IMR-90 (cell line): Measurements from ENCODE around the gene IL10. TPM values are rescaled to one million over a fixed set of nuclear protein-coding genes. Genes with fewer than 3 reads are reported as not detected.

Source experiments
- ATAC-seq: fragments of 200-7000 bp; cut with Tn5 transposase; 2 replicates; pipeline ENCODE4 v1.9.1; 2020; ENCODE audit warnings: low read depth, mild to moderate bottlenecking, moderate library complexity
- BruUV-seq: library from RNA; stranded (reverse); fragments of 400-500 nt; replicated peaks from 2 replicates; lab custom pipeline; 2021; lab: Mats Ljungman, UMichigan
- CTCF ChIA-PET: fragments of 300-600 bp; formaldehyde crosslinking; extraction: SDS; loops from one replicate; lab custom pipeline; 2021; ENCODE audit warnings: antibody characterized with exemption; lab: Yijun Ruan, JAX
- POLR2A ChIA-PET: fragments of 300-600 bp; sonication (Branson Sonifier 250); formaldehyde crosslinking; loops from one replicate; lab custom pipeline; 2022; ENCODE audit warnings: antibody characterized with exemption; ENCODE audit not compliant: unreplicated experiment; lab: Charles Lee
- DNase-seq: peaks from one replicate; pipeline ENCODE4 v3.0.0; 2013
- H2AFZ ChIP-seq: replicated peaks from 2 replicates; pipeline ENCODE3; 2013; ENCODE audit warnings: low read length, mild to moderate bottlenecking; ENCODE audit not compliant: poor library complexity
- H2AK5ac ChIP-seq: 2 replicates; pipeline ENCODE4 v1.6.1; 2013; ENCODE audit warnings: low read depth, low read length, inconsistent platforms
- H2AK9ac ChIP-seq: replicated peaks from 2 replicates; pipeline ENCODE3; 2013; ENCODE audit warnings: mild to moderate bottlenecking, low read depth, low read length, moderate library complexity; ENCODE audit not compliant: poor library complexity
- H2BK120ac ChIP-seq: 2 replicates; pipeline ENCODE4 v1.6.1; 2013; ENCODE audit warnings: low read depth, low read length, inconsistent platforms
- H2BK15ac ChIP-seq: 3 replicates; pipeline ENCODE4 v1.6.1; 2013; ENCODE audit warnings: low read depth, low read length, inconsistent platforms
- H2BK20ac ChIP-seq: 2 replicates; pipeline ENCODE4 v1.6.1; 2013; ENCODE audit warnings: low read depth, mild to moderate bottlenecking, inconsistent platforms, low read length, moderate library complexity
- H2BK5ac ChIP-seq: 2 replicates; pipeline ENCODE4 v1.6.1; 2013; ENCODE audit warnings: mild to moderate bottlenecking, low read depth, low read length, inconsistent platforms; ENCODE audit not compliant: poor library complexity, severe bottlenecking
- H3K14ac ChIP-seq: replicated peaks from 2 replicates; pipeline ENCODE4 v1.6.1; 2013; ENCODE audit warnings: low read depth, low read length, inconsistent platforms
- H3K18ac ChIP-seq: 2 replicates; pipeline ENCODE4 v1.6.1; 2013; ENCODE audit warnings: low read depth, low read length, control low read depth
- H3K23ac ChIP-seq: 2 replicates; pipeline ENCODE4 v1.6.1; 2013; ENCODE audit warnings: low read depth, low read length, inconsistent platforms
- H3K27ac ChIP-seq: 2 replicates; pipeline ENCODE4 v1.5.1; 2013; ENCODE audit warnings: mild to moderate bottlenecking, control low read depth, low read length; ENCODE audit not compliant: insufficient read depth
- H3K27me3 ChIP-seq: 2 replicates; pipeline ENCODE4 v1.6.1; 2013; ENCODE audit warnings: low read length; ENCODE audit not compliant: control insufficient read depth, insufficient read depth
- H3K36me3 ChIP-seq: 2 replicates; pipeline ENCODE4 v1.6.1; 2013; ENCODE audit warnings: low read length, mixed read lengths; ENCODE audit not compliant: control insufficient read depth, insufficient read depth
- H3K4ac ChIP-seq: 2 replicates; pipeline ENCODE4 v1.6.1; 2013; ENCODE audit warnings: low read depth, low read length, inconsistent platforms
- H3K4me1 ChIP-seq: 2 replicates; pipeline ENCODE4 v1.6.1; 2013; ENCODE audit warnings: low read length, mixed read lengths; ENCODE audit not compliant: control insufficient read depth, insufficient read depth
- H3K4me2 ChIP-seq: 2 replicates; pipeline ENCODE4 v1.6.1; 2013; ENCODE audit warnings: low read depth, mild to moderate bottlenecking, control low read depth, low read length, moderate library complexity
- H3K4me3 ChIP-seq: 2 replicates; pipeline ENCODE4 v1.5.1; 2013; ENCODE audit warnings: low read depth, mild to moderate bottlenecking, control low read depth, low read length, moderate library complexity; ENCODE audit not compliant: insufficient read depth
- H3K56ac ChIP-seq: 2 replicates; pipeline ENCODE4 v1.6.1; 2013; ENCODE audit warnings: low read length, inconsistent platforms; ENCODE audit not compliant: insufficient read depth; ENCODE audit errors: extremely low read depth
- H3K79me1 ChIP-seq, 2 experiments: 2 replicates each; pipeline ENCODE4 v1.6.1; 2013; ENCODE audit warnings: low read length in 2 of 2, inconsistent platforms in 1 of 2, low read depth in 1 of 2
- H3K9ac ChIP-seq: 2 replicates; pipeline ENCODE4 v1.6.1; 2013; ENCODE audit warnings: low read depth, low read length, control low read depth
- H3K9me1 ChIP-seq: 2 replicates; pipeline ENCODE4 v1.6.1; 2013; ENCODE audit warnings: low read length, inconsistent platforms; ENCODE audit not compliant: insufficient read depth
- H3K9me3 ChIP-seq: 2 replicates; pipeline ENCODE4 v1.6.1; 2013; ENCODE audit warnings: low read length; ENCODE audit not compliant: control insufficient read depth, insufficient read depth
- H4K20me1 ChIP-seq: 2 replicates; pipeline ENCODE4 v1.6.1; 2013; ENCODE audit warnings: low read length, inconsistent platforms; ENCODE audit not compliant: insufficient read depth
- H4K5ac ChIP-seq: 2 replicates; pipeline ENCODE4 v1.6.1; 2013; ENCODE audit warnings: mild to moderate bottlenecking, low read depth, low read length, control low read depth
- H4K8ac ChIP-seq, 2 experiments: 2 replicates each; pipeline ENCODE4 v1.6.1; 2013; ENCODE audit warnings: low read depth in 2 of 2, low read length in 2 of 2, control low read depth in 1 of 2, inconsistent platforms in 1 of 2
- H4K91ac ChIP-seq: 2 replicates; pipeline ENCODE4 v1.6.1; 2013; ENCODE audit warnings: low read depth, low read length, inconsistent platforms; ENCODE audit not compliant: insufficient read depth
- SMC3 ChIP-seq: fragments of 150-350 bp; IDR thresholded peaks from 2 replicates; pipeline ENCODE4 v1.6.1; 2016; ENCODE audit warnings: low read depth, mild to moderate bottlenecking, antibody characterized with exemption, low read length, moderate library complexity
- WGBS, 2 experiments: methylation state at CpG; one replicate each; pipeline versions ENCODE4 v1.1.5 to v1.1.7; 2013; ENCODE audit warnings: missing lambda C conversion rate in 2 of 2; ENCODE audit not compliant: insufficient read length in 1 of 2; ENCODE audit errors: extremely low coverage in 2 of 2; 5-methylcytosine and 5-hydroxymethylcytosine counted together
- dilution Hi-C: fragments of 300-500 bp; cut with HindIII; formaldehyde crosslinking; loops from one replicate; pipeline ENCODE4 v1.14.3; 2018; ENCODE audit warnings: low sequenced_read_pairs; ENCODE audit not compliant: unreplicated experiment
- in situ Hi-C: fragments of 300-500 bp; cut with MboI; formaldehyde crosslinking; loops from 3 replicates; pipeline ENCODE4 v1.14.3; 2019; ENCODE audit warnings: low sequenced_read_pairs, inconsistent platforms, mixed read lengths
- intact Hi-C: fragments of 100-400 bp; cut with micrococcal nuclease; formaldehyde crosslinking; loops from 2 replicates; pipeline ENCODE4 v1.10.0; 2022
- polyA plus RNA-seq, 3 experiments: library from polyadenylated mRNA; depleted of rRNA; stranded (reverse); fragments of >200 nt; gene quantifications; 2 replicates each; pipeline ENCODE4 v1.2.3, GENCODE V29; 2012; ENCODE audit warnings: low replicate concordance in 1 of 3
- total RNA-seq: library from RNA; depleted of rRNA; stranded (reverse); fragments of >200 nt; gene quantifications from 2 replicates; pipeline ENCODE4 v1.2.3, GENCODE V29; 2012

The IL10 gene
- total and polyA plus RNA-seq, 2 of the 4 experiments (the other 2 are of a cell fraction) = not detected

- peak overlapping the region in 1 of 2 experiments; percentile 60; a peak in 1 of 4 replicates for H4K8ac ChIP-seq
- H2AK5ac ChIP-seq = peak overlapping the region; percentile 65
- peak overlapping the region; percentile 66 for H2BK120ac ChIP-seq
- H3K27me3 ChIP-seq = no peaks in the 10 kb centered on the region
- H4K20me1 ChIP-seq = no peaks in the 10 kb centered on the region
- 83% methylated on average over 4 of the region's 16 CpGs; no CpG with 5 or more reads in 1 of the 2 experiments for WGBS, 2 experiments
- in situ Hi-C loops = no loop called here
- ChIA-PET POLR2A (interaction anchor here (0.7 kb wide), 1 partner anchor 25 kb away, joined by 7 read pairs; no protein-coding TSS in a partner anchor), CTCF (no interaction called here)
- no peak for TF ChIP-seq SMC3
- no peak overlapping the region for H3K9ac ChIP-seq
- no peaks in the 10 kb centered on the region for H3K9me3 ChIP-seq
- peaks cover 5% of the 10 kb centered on the region for H3K4me1 ChIP-seq
- no peak overlapping the region for H4K5ac ChIP-seq
- intact Hi-C loops = no loop called here
- DNase-seq = peak; percentile 45
- H2BK20ac ChIP-seq = peak overlapping the region; percentile 72
- H3K4me3 ChIP-seq = no peak overlapping the region
- H3K4ac ChIP-seq = peak overlapping the region; percentile 87
- H2AK9ac ChIP-seq = peak overlapping the region; percentile 23
- no peak overlapping the region for H2BK5ac ChIP-seq
- H2BK15ac ChIP-seq = peak overlapping the region; percentile 15; the same call in 1 of the 3 replicates
- dilution Hi-C loops = no loop called here
- no peak overlapping the region for H3K23ac ChIP-seq
- H3K4me2 ChIP-seq = no peak overlapping the region
- BruUV-seq = no TSS peak
- ATAC-seq = no peak
- H3K56ac ChIP-seq = no peak overlapping the region
- H4K91ac ChIP-seq = peak overlapping the region; percentile 24; the same call in 1 of the 2 replicates
- no peaks in the 10 kb centered on the region for H3K36me3 ChIP-seq
- no peaks in the 10 kb centered on the region for H3K79me1 ChIP-seq
- no peak overlapping the region for H3K18ac ChIP-seq
- peak overlapping the region; percentile 35 for H2AFZ ChIP-seq
- H3K14ac ChIP-seq = peak overlapping the region; percentile 80
- peaks cover 16% of the 10 kb centered on the region; the same call in 1 of the 2 replicates for H3K9me1 ChIP-seq
- H3K27ac ChIP-seq = no peak overlapping the region
These were observed 20.8 kb upstream of the IL10 start for GRCh38 chr1:206792939-206793607.
